Head of caudate nucleus (tissue), 42 donors: Measurements from ENCODE around the gene CBFA2T3.
"Not testable (repeated sequence)": the region's sequence is repeated elsewhere in the genome, so short reads cannot be mapped to it uniquely, and the experiment has no call there.

Experiments used
- DNase-seq, 42 donors: peaks; one replicate each; pipeline versions ENCODE4 v3.0.0 to v3.0.0-alpha.2; 2020 to 2021; ENCODE audit warnings: mixed read lengths in 7 of 42
- intact Hi-C: fragments of 100-400 bp; cut with DNase I; formaldehyde crosslinking; loops from one replicate; pipeline ENCODE4 v1.15.0; 2022

CBFA2T3 gene

GRCh38 chr16:88889702-88890352, 87.2 kb downstream of the CBFA2T3 start:
- DNase-seq, intact Hi-C loops: not testable (repeated sequence)

- DNase-seq: peak in 1 of 42 donors; percentile 20
- intact Hi-C loops: no loop called here
Measured at GRCh38 chr16:88888461-88889387, 88.3 kb downstream of the CBFA2T3 start.

- intact Hi-C loops: no loop called here
- DNase-seq: no peak
Measured at GRCh38 chr16:88888057-88888456, 89.0 kb downstream of the CBFA2T3 start.

GRCh38 chr16:88886845-88887521, 90.0 kb downstream of the CBFA2T3 start:
- intact Hi-C loops: no loop called here
- DNase-seq: no peak

GRCh38 chr16:88886420-88886844, 90.6 kb downstream of the CBFA2T3 start:
- intact Hi-C loops: no loop called here
- DNase-seq: no peak

GRCh38 chr16:88885693-88886280, 91.2 kb downstream of the CBFA2T3 start:
- DNase-seq: no peak
- intact Hi-C loops: no loop called here

- intact Hi-C loops: no loop called here
- no peak for DNase-seq
Measured at GRCh38 chr16:88884569-88885271, 92.3 kb downstream of the CBFA2T3 start.

- intact Hi-C loops: no loop called here
Measured at GRCh38 chr16:88883946-88884345, 93.1 kb downstream of the CBFA2T3 start.

GRCh38 chr16:88883117-88883895, 93.7 kb downstream of the CBFA2T3 start:
- no peak for DNase-seq
- intact Hi-C loops: no loop called here

More at GRCh38 chr16:88883946-88884345, 93.1 kb downstream of the CBFA2T3 start:
- peak in 22 of 42 donors; percentile 2 to 62 (median 26) for DNase-seq

- DNase-seq: peak in 1 of 42 donors; percentile 30
- intact Hi-C loops: no loop called here
Measured at GRCh38 chr16:88882358-88883030, 94.5 kb downstream of the CBFA2T3 start.

- DNase-seq: no peak
- intact Hi-C loops: no loop called here
Measured at GRCh38 chr16:88881675-88882357, 95.2 kb downstream of the CBFA2T3 start.

- intact Hi-C loops: no loop called here
- DNase-seq: no peak
Measured at GRCh38 chr16:88881007-88881615, 95.9 kb downstream of the CBFA2T3 start.

- intact Hi-C loops: no loop called here
- no peak for DNase-seq
Measured at GRCh38 chr16:88880226-88881006, 96.6 kb downstream of the CBFA2T3 start.

- DNase-seq: no peak
- intact Hi-C loops: no loop called here
Measured at GRCh38 chr16:88879788-88880055, 97.3 kb downstream of the CBFA2T3 start.

GRCh38 chr16:88878967-88879787, 97.8 kb downstream of the CBFA2T3 start:
- intact Hi-C loops: no loop called here
- DNase-seq: peak in 41 of 42 donors; percentile 14 to 81 (median 52)
